DMS153 (cell line): ENCODE results near the gene STAT5A.
A peak's percentile ranks its signal among the peaks of the same experiment; 100 is the strongest.
"Not testable (repeated sequence)": the region's sequence is repeated elsewhere in the genome, so short reads cannot be mapped to it uniquely, and the experiment has no call there.

ENCODE experiments used
- DNase-seq: peaks from one replicate; lab custom pipeline; 2025; lab: John Stamatoyannopoulos, UW

STAT5A gene

GRCh38 chr17:42285346-42286050, 2.8 kb upstream of the STAT5A start:
- no peak for DNase-seq

GRCh38 chr17:42286411-42287221, 1.7 kb upstream of the STAT5A start:
- no peak for DNase-seq

DNA sequence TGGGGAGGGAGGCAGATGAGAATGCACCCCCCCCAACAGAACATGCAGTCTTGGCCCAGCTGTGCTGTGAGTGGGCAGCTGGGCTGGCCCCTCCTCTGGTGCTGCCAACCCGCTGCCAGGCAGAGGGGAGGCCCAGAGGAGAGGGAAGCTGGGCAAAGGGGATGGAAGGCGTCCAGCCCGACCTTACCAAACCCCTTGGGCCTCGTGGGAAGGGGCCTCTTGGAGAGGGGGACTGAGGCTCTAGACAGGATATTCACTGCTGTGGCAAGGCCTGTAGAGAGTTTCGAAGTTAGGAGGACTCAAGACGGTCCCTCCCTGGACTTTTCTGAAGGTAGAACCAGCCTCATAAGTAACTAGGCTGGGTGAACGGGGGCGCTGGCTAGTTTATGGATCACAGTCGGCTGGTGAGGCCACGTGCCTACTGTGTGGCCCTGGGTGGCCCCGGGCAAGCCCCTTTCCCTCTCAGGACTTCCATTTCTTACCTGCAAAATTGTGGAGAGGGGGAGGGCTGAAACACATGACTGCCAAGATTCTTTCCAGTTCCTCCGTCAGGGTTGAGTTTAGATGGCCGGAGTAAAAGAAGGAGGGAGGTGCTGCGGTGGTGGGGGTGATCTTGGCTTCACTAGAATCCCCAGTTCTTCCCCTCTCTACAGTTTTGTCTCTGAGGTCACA, 857 bp upstream of the STAT5A start:
- no peak for DNase-seq

DNA sequence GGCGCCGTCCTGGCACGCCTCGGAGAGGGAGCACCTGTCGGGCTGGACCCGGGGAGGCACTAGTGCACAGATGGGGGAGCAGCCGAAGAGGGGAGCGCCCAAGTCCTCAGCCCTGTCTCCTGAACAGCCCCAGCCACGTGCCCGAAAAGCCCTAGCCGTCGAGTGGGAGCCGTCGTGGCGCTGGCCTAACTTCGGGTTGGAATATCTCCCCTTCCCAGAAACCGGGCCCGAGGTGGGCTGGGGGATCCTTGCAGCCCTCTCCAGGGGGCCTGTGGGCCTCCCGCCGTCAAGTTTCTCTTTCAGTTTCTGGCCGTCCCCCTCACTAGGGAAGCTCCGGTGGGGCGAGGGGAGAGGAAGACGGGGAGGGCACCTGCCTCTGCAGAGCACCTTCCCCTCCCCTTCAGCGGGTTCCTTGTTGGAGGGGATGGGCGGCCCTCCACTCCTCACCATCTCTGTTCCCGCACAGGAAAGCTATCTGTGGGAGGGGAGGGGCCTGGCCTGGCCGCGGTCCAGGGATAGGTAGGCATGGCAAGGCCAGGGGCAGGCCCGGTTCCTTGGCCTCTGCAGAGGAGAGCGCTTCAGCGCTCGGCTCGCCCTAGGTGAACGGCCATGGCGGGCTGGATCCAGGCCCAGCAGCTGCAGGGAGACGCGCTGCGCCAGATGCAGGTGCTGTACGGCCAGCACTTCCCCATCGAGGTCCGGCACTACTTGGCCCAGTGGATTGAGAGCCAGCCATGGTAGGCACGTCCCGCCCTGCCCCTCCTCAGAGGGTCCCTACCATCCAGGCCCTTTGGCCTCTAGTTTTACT, 709 bp downstream of the STAT5A start:
- DNase-seq = peak; percentile 28

DNA sequence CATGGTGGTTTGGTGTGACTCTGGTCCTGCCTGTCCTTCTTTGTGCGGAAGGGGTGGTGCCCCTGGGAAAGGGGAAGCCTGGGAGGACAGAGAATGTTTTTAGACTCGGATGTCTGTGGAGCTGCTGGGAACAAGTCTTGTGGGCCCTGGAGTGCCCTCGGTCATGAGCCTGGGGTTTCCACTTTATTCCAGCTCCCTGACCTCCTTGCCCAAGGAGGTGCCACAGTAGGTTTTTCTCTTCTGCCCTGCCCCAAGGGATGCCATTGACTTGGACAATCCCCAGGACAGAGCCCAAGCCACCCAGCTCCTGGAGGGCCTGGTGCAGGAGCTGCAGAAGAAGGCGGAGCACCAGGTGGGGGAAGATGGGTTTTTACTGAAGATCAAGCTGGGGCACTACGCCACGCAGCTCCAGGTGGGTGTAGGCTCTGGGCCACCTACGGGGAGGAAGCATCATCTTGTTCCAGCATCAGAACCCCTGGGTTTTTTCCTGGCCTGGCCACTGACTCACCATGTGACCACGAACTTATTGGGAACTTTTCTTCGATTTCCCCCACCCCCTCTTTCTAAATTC, 1.4 kb downstream of the STAT5A start:
- no peak for DNase-seq

DNA sequence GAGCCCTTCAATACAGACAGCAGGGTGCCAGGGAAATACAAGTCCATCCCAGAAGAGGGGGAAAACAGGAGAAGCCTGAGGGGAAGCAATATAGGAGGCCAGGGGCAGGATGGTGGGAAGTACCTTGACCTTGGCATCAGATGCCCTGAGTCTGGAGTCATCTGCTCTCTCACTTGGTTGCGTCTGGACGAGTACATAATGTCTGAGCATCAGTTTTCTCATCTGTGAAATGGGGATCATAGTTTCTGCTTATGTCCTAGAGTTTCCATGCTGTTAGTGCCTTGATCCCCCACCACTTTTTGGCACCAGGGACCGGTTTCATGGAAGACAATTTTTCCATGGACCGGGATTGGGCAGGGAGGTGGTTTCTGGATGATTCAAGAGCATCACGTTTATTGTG, 2.3 kb downstream of the STAT5A start:
- DNase-seq = no peak

GRCh38 chr17:42291129-42291528, 2.8 kb downstream of the STAT5A start:
- DNase-seq = no peak

GRCh38 chr17:42294469-42295398, 6.4 kb downstream of the STAT5A start:
- DNase-seq = no peak

DNA sequence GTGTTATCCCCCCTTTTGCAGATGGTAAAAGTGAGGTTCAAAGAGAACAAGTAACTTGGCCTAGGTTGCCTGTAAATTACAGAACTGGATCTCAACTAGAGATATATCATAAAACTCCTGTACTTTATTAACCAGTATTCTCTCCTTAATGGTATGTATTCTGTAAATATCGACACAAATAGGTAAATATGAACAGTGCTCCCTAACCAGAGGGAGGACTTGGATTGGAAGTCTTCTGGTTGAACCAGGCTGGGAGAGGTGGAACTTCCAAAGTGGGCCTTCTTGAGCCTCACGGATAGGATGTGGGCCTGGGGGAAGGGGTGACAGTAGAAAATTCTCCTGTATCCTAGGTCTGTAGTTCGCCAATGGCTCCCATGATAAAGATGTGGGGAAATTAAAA, 7.7 kb downstream of the STAT5A start:
- no peak for DNase-seq

GRCh38 chr17:42297775-42298174, 9.5 kb downstream of the STAT5A start:
- DNase-seq = not testable (repeated sequence)

DNA sequence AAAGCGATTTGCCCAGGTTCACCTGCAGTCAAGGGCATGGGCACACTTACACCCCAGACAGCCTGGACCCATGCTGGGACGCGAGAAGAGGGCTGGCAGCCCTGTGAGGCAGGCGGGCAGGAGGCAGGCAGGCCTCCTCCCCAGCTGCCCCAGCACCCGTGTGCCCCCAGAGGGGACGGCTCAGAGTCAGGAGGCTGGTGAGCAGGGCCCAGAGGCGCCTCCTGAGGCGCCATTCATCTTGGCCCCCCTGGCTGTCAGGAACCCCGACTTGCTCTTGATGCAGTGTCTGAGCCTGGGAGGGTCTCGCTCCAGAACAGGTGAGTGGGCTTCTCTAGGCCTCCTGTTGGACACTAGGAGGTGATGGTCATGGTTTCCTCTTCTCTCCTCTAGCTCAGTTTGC, 11.1 kb downstream of the STAT5A start:
- not testable (repeated sequence) for DNase-seq

- not testable (repeated sequence) for DNase-seq
Observed at GRCh38 chr17:42299913-42300312, 11.6 kb downstream of the STAT5A start.

DNA sequence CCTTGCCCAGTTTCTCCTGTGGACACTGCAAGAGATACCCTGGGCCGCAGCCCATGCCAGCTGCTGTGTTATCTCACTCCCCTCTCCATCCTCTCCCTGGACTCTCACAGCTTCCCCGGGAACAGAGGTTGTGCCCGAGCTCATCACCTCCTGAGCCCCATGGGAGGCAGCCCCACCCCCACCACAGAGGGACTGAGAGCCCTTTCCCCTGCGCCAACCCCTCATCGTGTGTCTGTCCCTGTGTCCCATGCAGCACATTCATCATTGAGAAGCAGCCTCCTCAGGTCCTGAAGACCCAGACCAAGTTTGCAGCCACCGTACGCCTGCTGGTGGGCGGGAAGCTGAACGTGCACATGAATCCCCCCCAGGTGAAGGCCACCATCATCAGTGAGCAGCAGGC, 12.7 kb downstream of the STAT5A start:
- no peak for DNase-seq

GRCh38 chr17:42303694-42304093, 15.4 kb downstream of the STAT5A start:
- DNase-seq = no peak

- DNase-seq = no peak
Observed at GRCh38 chr17:42304187-42305030, 16.1 kb downstream of the STAT5A start.

DNA sequence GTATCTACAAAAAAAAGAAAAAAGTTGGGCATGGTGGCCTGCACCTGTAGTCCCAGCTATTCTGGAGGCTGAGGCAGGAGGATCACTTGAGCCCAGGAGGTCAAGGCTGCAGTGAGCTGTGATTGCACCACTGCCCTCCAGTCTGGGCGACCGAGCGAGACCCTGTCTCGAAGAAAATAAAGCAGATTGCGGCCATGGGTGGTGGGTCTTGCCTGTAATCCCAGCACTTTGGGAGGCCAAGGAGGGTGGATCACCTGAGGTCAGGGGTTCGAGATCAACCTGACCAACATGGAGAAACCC, 16.7 kb downstream of the STAT5A start:
- not testable (repeated sequence) for DNase-seq

DNA sequence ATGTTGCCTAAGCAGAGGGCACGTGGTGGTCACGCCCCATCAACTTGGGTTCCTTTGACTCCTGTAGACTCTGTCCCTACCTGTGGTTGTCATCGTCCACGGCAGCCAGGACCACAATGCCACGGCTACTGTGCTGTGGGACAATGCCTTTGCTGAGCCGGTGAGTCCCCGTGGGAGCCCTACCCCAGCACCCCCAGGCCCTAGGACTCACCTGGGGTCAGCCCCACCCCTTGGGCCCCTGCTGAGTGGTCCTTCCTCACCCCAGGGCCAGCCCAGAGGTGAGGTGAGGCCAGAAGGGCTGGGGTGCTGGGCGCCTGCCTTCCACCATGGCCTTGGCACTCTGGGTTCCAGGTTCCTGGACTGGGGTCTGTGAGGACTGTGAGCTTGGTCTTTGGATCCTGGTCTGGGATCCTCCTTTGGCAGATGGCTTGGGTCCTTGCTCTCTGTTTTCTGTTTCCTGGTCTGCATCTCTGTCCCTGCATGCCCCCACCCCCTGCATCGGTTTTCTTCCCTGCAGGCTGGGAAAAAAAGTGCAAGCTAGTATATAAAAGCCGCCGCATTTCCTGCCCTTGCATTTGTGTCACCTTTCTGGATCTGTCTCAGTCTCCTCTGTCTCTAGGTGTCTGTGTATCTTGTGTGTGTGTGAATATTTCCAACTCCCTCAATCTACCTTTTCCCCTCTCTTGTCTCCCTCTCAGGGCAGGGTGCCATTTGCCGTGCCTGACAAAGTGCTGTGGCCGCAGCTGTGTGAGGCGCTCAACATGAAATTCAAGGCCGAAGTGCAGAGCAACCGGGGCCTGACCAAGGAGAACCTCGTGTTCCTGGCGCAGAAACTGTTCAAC, 17.5 kb downstream of the STAT5A start:
- DNase-seq = no peak

DNA sequence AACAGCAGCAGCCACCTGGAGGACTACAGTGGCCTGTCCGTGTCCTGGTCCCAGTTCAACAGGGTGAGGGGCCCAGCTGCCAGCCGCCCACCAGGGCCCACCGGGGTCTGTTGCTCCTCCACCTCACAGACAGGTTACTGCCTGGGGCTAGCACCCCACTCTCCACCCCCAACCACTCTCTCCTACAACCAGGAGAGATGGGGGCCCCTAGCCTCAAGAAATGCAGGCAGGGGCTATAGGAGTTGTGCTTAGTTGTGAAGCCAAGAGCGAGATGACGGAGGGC, 18.0 kb downstream of the STAT5A start:
- DNase-seq = no peak

DNA sequence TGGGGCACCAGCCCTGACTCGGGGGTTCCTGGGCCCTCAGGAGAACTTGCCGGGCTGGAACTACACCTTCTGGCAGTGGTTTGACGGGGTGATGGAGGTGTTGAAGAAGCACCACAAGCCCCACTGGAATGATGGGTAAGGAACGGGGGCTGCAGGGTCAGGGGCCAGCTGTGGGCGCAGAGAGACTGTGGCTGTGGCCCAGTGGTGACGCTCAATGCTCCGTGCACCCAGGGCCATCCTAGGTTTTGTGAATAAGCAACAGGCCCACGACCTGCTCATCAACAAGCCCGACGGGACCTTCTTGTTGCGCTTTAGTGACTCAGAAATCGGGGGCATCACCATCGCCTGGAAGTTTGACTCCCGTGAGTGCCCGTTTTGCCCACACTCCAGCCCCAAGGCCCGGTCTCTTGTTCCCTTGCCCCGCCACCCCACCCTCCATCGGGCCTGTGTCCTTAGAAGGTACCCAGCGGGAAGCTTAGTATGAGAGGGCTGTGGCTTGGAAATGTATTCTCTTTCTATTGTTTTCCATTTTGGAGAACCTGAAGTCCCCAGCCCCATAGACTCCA, 19.1 kb downstream of the STAT5A start:
- no peak for DNase-seq
